Measurements from ENCODE around the gene AVPI1. TPM values are rescaled to one million over a fixed set of nuclear protein-coding genes. Genes with fewer than 3 reads are reported as not detected.

Gene AVPI1
- total RNA-seq, 4 donors from 2014 or later = 7.7 to 21.7 (median 15.4) TPM

GRCh38 chr10:97721871-97722780, 35.1 kb upstream of the AVPI1 start:
- Histone ChIP-seq H3K9me3 (no peaks in the 10 kb centered on the region), H3K4me3 (no peak overlapping the region), H3K4me1 (peaks cover 8 to 46% (median 29%) of the 10 kb centered on the region in 3 donors), H3K27me3 (peaks cover 0 to 56% (median 0%) of the 10 kb centered on the region in 4 donors), H3K27ac (peak overlapping the region in 1 of 4 donors; percentile 5), H3K36me3 (peaks cover 0 to 10% (median 0%) of the 10 kb centered on the region in 3 donors)
- intact Hi-C loops (cut with DNase I) = no loop called here
- no peak for DNase-seq
- 76 to 78% methylated on average over 11 to 12 of the region's 12 CpGs for whole genome bisulfite sequencing, 2 donors
- TF ChIP-seq POLR2A (IDR thresholded peaks at IDR 0.05) (no peak), CTCF (IDR thresholded peaks at IDR 0.05) (no peak)

GRCh38 chr10:97719602-97720001, 32.6 kb upstream of the AVPI1 start:
- no peaks in the 10 kb centered on the region for H3K9me3 ChIP-seq
- no peak for DNase-seq
- TF ChIP-seq POLR2A (IDR thresholded peaks at IDR 0.05) (no peak), CTCF (IDR thresholded peaks at IDR 0.05) (no peak)
- H3K27ac ChIP-seq = peak overlapping the region; percentile 28 to 92 (median 82)
- intact Hi-C loops (cut with DNase I) = no loop called here
- H3K36me3 ChIP-seq = peaks cover 0 to 12% (median 0%) of the 10 kb centered on the region in 3 donors
- H3K4me1 ChIP-seq = peaks cover 8 to 59% (median 40%) of the 10 kb centered on the region in 3 donors
- WGBS, 2 donors = 67 to 88% methylated on average over 1 to 2 of the region's 2 CpGs
- H3K4me3 ChIP-seq = no peak overlapping the region
- peaks cover 0 to 81% (median 0%) of the 10 kb centered on the region in 4 donors for H3K27me3 ChIP-seq

GRCh38 chr10:97718659-97719142, 31.7 kb upstream of the AVPI1 start:
- Histone ChIP-seq H3K27me3 (peaks cover 0 to 73% (median 0%) of the 10 kb centered on the region in 4 donors), H3K36me3 (peaks cover 0 to 12% (median 0%) of the 10 kb centered on the region in 3 donors), H3K4me3 (peak overlapping the region in 1 of 4 donors; percentile 31), H3K27ac (peak overlapping the region; percentile 68 to 92 (median 82)), H3K4me1 (peaks cover 8 to 65% (median 40%) of the 10 kb centered on the region in 3 donors), H3K9me3 (no peaks in the 10 kb centered on the region)
- TF ChIP-seq CTCF (IDR thresholded peaks at IDR 0.05) = no peak
- peak in 1 of 4 donors; percentile 27 for TF ChIP-seq POLR2A (IDR thresholded peaks at IDR 0.05)
- intact Hi-C loops (cut with DNase I) = no loop called here
- peak; percentile 9 for DNase-seq
- 6 to 9% methylated on average over 4 to 5 of the region's 8 CpGs for WGBS, 2 donors

GRCh38 chr10:97718178-97718577, 31.1 kb upstream of the AVPI1 start:
- WGBS, 2 donors = 33 to 56% methylated on average over 5 to 6 of the region's 6 CpGs
- Histone ChIP-seq H3K4me3 (peak overlapping the region in 1 of 4 donors; percentile 31), H3K27me3 (peaks cover 0 to 77% (median 0%) of the 10 kb centered on the region in 4 donors), H3K27ac (peak overlapping the region; percentile 68 to 92 (median 82)), H3K36me3 (peaks cover 0 to 12% (median 0%) of the 10 kb centered on the region in 3 donors), H3K4me1 (peaks cover 8 to 70% (median 42%) of the 10 kb centered on the region in 3 donors), H3K9me3 (no peaks in the 10 kb centered on the region)
- TF ChIP-seq CTCF (IDR thresholded peaks at IDR 0.05) = no peak
- TF ChIP-seq POLR2A (IDR thresholded peaks at IDR 0.05) = no peak
- intact Hi-C loops (cut with DNase I) = no loop called here
- DNase-seq = no peak

GRCh38 chr10:97717627-97718026, 30.6 kb upstream of the AVPI1 start:
- peaks cover 8 to 75% (median 48%) of the 10 kb centered on the region in 3 donors for H3K4me1 ChIP-seq
- no peak for DNase-seq
- WGBS, 2 donors = 88 to 92% methylated on average over 6 to 7 of the region's 7 CpGs
- no peak for TF ChIP-seq CTCF (IDR thresholded peaks at IDR 0.05)
- TF ChIP-seq POLR2A (IDR thresholded peaks at IDR 0.05) = no peak
- H3K27ac ChIP-seq = peak overlapping the region; percentile 68 to 92 (median 82)
- no peaks in the 10 kb centered on the region for H3K9me3 ChIP-seq
- H3K27me3 ChIP-seq = peaks cover 0 to 78% (median 0%) of the 10 kb centered on the region in 4 donors
- intact Hi-C loops (cut with DNase I) = no loop called here
- H3K36me3 ChIP-seq = peaks cover 0 to 12% (median 0%) of the 10 kb centered on the region in 3 donors
- H3K4me3 ChIP-seq = no peak overlapping the region
